ENCODE results near the gene ZNF532.

ZNF532 gene

GRCh38 chr18:58941426-58942099 lies 76.9 kb downstream of the ZNF532 start:
- DNase-seq (ENCODE audit: low read depth), result no peak
- TF ChIP-seq CTCF (IDR thresholded peaks at IDR 0.05; ENCODE audit: control insufficient read depth, insufficient read depth, low read depth, low read length, missing control alignments), result no peak
- H3K4me3 ChIP-seq (ENCODE audit: control insufficient read depth, low read depth, low read length), result no peak overlapping the region

- TF ChIP-seq CTCF (IDR thresholded peaks at IDR 0.05; ENCODE audit: control insufficient read depth, insufficient read depth, low read depth, low read length, missing control alignments), result no peak
- no peak overlapping the region for H3K4me3 ChIP-seq (ENCODE audit: control insufficient read depth, low read depth, low read length)
- DNase-seq (ENCODE audit: low read depth), result no peak
Measured at GRCh38 chr18:58943896-58944295, 79.2 kb downstream of the ZNF532 start.

DNA sequence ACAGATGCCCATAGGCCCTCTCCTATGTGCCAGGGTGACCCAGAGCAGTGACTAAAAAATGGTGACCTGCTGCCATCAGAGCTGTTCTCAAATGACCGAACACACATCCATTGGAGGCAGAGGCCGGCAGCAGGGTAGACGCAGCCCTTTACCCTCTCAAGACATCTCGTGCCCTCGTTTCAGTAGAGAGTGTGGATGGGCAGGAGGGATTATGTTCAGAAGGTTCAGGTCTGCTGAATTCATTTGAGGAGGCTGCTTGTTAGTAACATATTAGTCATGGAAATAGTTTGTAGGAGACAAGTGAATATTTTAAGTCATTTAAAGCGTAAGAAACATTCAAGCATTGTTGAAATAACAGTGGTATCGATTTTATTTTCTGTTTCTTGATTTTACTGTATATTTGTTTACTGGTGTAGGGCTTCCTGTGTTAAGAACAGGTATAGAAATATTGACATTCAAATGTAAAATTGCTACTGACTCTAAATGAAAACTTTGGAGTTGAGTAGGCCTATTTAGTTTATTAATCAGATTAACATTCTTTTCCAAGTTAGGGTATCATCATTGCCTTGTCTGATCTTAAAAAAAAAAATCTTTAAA lies 82.6 kb downstream of the ZNF532 start:
- no peak for TF ChIP-seq CTCF (IDR thresholded peaks at IDR 0.05; ENCODE audit: control insufficient read depth, insufficient read depth, low read depth, low read length, missing control alignments)
- no peak for DNase-seq (ENCODE audit: low read depth)
- no peak overlapping the region for H3K4me3 ChIP-seq (ENCODE audit: control insufficient read depth, low read depth, low read length)

DNA sequence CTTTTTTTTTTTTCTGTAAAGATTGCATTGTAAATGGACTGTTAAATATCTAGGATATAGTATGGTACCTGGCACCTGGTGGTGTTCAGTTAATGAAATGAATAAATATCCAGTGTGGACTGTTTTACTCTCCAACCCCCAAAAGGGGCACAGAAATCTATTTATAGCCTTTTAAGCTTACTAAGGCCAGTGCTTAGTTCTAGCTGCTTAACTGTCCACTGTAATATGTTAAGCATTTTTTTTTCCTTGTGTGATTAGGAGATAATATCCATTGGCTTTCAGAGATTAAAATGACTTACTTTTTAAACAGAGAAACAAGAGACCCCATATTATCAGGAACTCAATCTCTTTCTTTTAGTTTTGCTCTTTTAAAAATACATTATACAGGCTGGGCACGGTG lies 84.4 kb downstream of the ZNF532 start:
- TF ChIP-seq CTCF (IDR thresholded peaks at IDR 0.05; ENCODE audit: control insufficient read depth, insufficient read depth, low read depth, low read length, missing control alignments), result no peak
- no peak overlapping the region for H3K4me3 ChIP-seq (ENCODE audit: control insufficient read depth, low read depth, low read length)
- no peak for DNase-seq (ENCODE audit: low read depth)

- no peak for TF ChIP-seq CTCF (IDR thresholded peaks at IDR 0.05; ENCODE audit: control insufficient read depth, insufficient read depth, low read depth, low read length, missing control alignments)
- DNase-seq (ENCODE audit: low read depth), result no peak
- no peak overlapping the region for H3K4me3 ChIP-seq (ENCODE audit: control insufficient read depth, low read depth, low read length)
Measured at GRCh38 chr18:58951986-58952702, 87.5 kb downstream of the ZNF532 start.

DNA sequence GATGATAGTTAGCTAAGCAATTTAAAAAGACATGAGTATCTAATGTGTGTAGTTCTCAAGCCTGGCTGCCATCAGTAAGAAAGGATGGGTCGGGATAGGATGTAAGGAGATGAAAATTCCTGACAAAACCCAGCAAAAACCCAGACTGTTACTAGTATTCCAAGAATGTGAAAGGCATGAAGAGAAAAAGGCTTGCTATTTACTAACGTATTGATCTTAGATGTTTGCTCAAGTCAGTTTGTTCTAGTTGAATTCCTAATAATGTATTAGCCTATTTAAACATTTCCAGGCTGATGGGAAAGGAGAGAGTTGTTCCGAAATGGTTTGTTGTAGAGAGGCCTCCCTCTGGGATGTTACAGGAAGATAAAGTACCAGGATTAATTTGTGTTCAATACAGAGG lies 88.2 kb downstream of the ZNF532 start:
- no peak for TF ChIP-seq CTCF (IDR thresholded peaks at IDR 0.05; ENCODE audit: control insufficient read depth, insufficient read depth, low read depth, low read length, missing control alignments)
- H3K4me3 ChIP-seq (ENCODE audit: control insufficient read depth, low read depth, low read length), result no peak overlapping the region
- no peak for DNase-seq (ENCODE audit: low read depth)

Measured in AG09309 (cell line).